ENCODE measurements around the gene KCNN2. TPM values are rescaled to one million over a fixed set of nuclear protein-coding genes. Genes with fewer than 3 reads are reported as not detected.

KCNN2 gene
- total RNA-seq, 1 donor from 2014 or later, result 2.1 TPM

GRCh38 chr5:114435885-114436299 lies 74.0 kb downstream of the KCNN2 start:
- DNase-seq (no peak), ATAC-seq (no peak)
- Histone ChIP-seq H3K36me3 (no peaks in the 10 kb centered on the region), H3K27me3 (no peaks in the 10 kb centered on the region), H3K4me1 (no peaks in the 10 kb centered on the region), H3K4me3 (no peak overlapping the region), H3K27ac (no peak overlapping the region), H3K9me3 (no peaks in the 10 kb centered on the region)
- TF ChIP-seq CTCF (IDR thresholded peaks at IDR 0.05), result no peak
- intact Hi-C loops (cut with DNase I), result no loop called here

GRCh38 chr5:114437936-114438335 lies 76.1 kb downstream of the KCNN2 start:
- Histone ChIP-seq H3K4me1 (no peaks in the 10 kb centered on the region), H3K27ac (no peak overlapping the region), H3K9me3 (no peaks in the 10 kb centered on the region), H3K36me3 (no peaks in the 10 kb centered on the region), H3K27me3 (no peaks in the 10 kb centered on the region), H3K4me3 (no peak overlapping the region)
- ATAC-seq (no peak), DNase-seq (no peak)
- TF ChIP-seq CTCF (IDR thresholded peaks at IDR 0.05), result no peak
- intact Hi-C loops (cut with DNase I), result no loop called here

GRCh38 chr5:114438471-114438870 lies 76.6 kb downstream of the KCNN2 start:
- no peaks in the 10 kb centered on the region for H3K9me3 ChIP-seq
- ATAC-seq (no peak), DNase-seq (no peak)
- no peaks in the 10 kb centered on the region for H3K4me1 ChIP-seq
- intact Hi-C loops (cut with DNase I), result no loop called here
- no peaks in the 10 kb centered on the region for H3K36me3 ChIP-seq
- no peaks in the 10 kb centered on the region for H3K27me3 ChIP-seq
- no peak overlapping the region for H3K27ac ChIP-seq
- H3K4me3 ChIP-seq, result no peak overlapping the region
- TF ChIP-seq CTCF (IDR thresholded peaks at IDR 0.05), result no peak

- intact Hi-C loops (cut with DNase I), result no loop called here
Measured at GRCh38 chr5:114447084-114447773, 85.4 kb downstream of the KCNN2 start.

GRCh38 chr5:114448481-114448880 lies 86.6 kb downstream of the KCNN2 start:
- intact Hi-C loops (cut with DNase I), result no loop called here
- DNase-seq (no peak), ATAC-seq (no peak)
- no peaks in the 10 kb centered on the region for H3K27me3 ChIP-seq
- H3K4me3 ChIP-seq, result no peak overlapping the region
- H3K4me1 ChIP-seq, result no peaks in the 10 kb centered on the region
- H3K9me3 ChIP-seq, result no peaks in the 10 kb centered on the region
- no peak overlapping the region for H3K27ac ChIP-seq
- H3K36me3 ChIP-seq, result no peaks in the 10 kb centered on the region
- TF ChIP-seq CTCF (IDR thresholded peaks at IDR 0.05), result no peak

More at GRCh38 chr5:114447084-114447773, 85.4 kb downstream of the KCNN2 start:
- Histone ChIP-seq H3K4me3 (no peak overlapping the region), H3K4me1 (no peaks in the 10 kb centered on the region), H3K36me3 (no peaks in the 10 kb centered on the region), H3K9me3 (no peaks in the 10 kb centered on the region), H3K27ac (no peak overlapping the region), H3K27me3 (no peaks in the 10 kb centered on the region)
- ATAC-seq (no peak), DNase-seq (no peak)
- TF ChIP-seq CTCF (IDR thresholded peaks at IDR 0.05), result peak; percentile 17
